CD4-positive, alpha-beta T cell treated with Interleukin-6 for 4 hours (primary cell): Measurements from ENCODE around the gene FBXL17.

Experiments used
- DNase-seq: peaks from one replicate; pipeline ENCODE4 v3.0.0-alpha.2; 2020; ENCODE audit warnings: mixed read lengths

Gene FBXL17

GRCh38 chr5:107840592-107840991, 541.3 kb downstream of the FBXL17 start:
- DNase-seq, result no peak

GRCh38 chr5:107840161-107840560, 541.7 kb downstream of the FBXL17 start:
- no peak for DNase-seq

- DNase-seq, result no peak
Measured at GRCh38 chr5:107835096-107835495, 546.8 kb downstream of the FBXL17 start.

- no peak for DNase-seq
Measured at GRCh38 chr5:107832746-107833145, 549.2 kb downstream of the FBXL17 start.

GRCh38 chr5:107831612-107832395, 550.1 kb downstream of the FBXL17 start:
- DNase-seq, result no peak

GRCh38 chr5:107830750-107831149, 551.1 kb downstream of the FBXL17 start:
- no peak for DNase-seq

GRCh38 chr5:107826311-107827000, 555.4 kb downstream of the FBXL17 start:
- DNase-seq, result no peak

- no peak for DNase-seq
Measured at GRCh38 chr5:107824821-107825220, 557.1 kb downstream of the FBXL17 start.

- no peak for DNase-seq
Measured at GRCh38 chr5:107821288-107821687, 560.6 kb downstream of the FBXL17 start.

- no peak for DNase-seq
Measured at GRCh38 chr5:107820429-107820828, 561.5 kb downstream of the FBXL17 start.

GRCh38 chr5:107817951-107818350, 563.9 kb downstream of the FBXL17 start:
- DNase-seq, result no peak

GRCh38 chr5:107817436-107817835, 564.5 kb downstream of the FBXL17 start:
- no peak for DNase-seq

- no peak for DNase-seq
Measured at GRCh38 chr5:107815109-107815508, 566.8 kb downstream of the FBXL17 start.

- no peak for DNase-seq
Measured at GRCh38 chr5:107814183-107814827, 567.6 kb downstream of the FBXL17 start.

- DNase-seq, result no peak
Measured at GRCh38 chr5:107813559-107813958, 568.3 kb downstream of the FBXL17 start.

GRCh38 chr5:107812570-107813141, 569.2 kb downstream of the FBXL17 start:
- no peak for DNase-seq

GRCh38 chr5:107809201-107810034, 572.5 kb downstream of the FBXL17 start:
- DNase-seq, result no peak
